SH-SY5Y (cell line): ENCODE results near the gene MCCD1.

Experiments used
- GATA2 ChIP-seq: IDR thresholded peaks from 2 replicates; pipeline ENCODE4 v1.6.1; 2011; ENCODE audit warnings: mild to moderate bottlenecking, low read depth, low read length
- GATA3 ChIP-seq: IDR thresholded peaks from 2 replicates; pipeline ENCODE4 v1.6.1; 2011; ENCODE audit warnings: low read depth, mild to moderate bottlenecking, low read length, moderate library complexity

- TF ChIP-seq GATA3: no peak
- TF ChIP-seq GATA2: no peak
Measured at GRCh38 chr6:31577579-31577966, 48.8 kb downstream of the MCCD1 start.
